DOHH2 (cell line): ENCODE data around the gene CREB3L2.

Experiments
- H3F3A ChIP-seq: fragments of 200-600 bp; sonication (generic), shearing (Covaris generic); 2 replicates; pipeline ENCODE4 v1.6.0; 2016; ENCODE audit warnings: antibody characterized with exemption, mild to moderate bottlenecking; ENCODE audit not compliant: control insufficient read depth, insufficient read depth
- H3K27ac ChIP-seq: fragments of 200-600 bp; sonication (generic); 2 replicates; pipeline ENCODE4 v1.5.1; 2014; ENCODE audit warnings: low read depth, mild to moderate bottlenecking, low read length, moderate library complexity
- H3K27me3 ChIP-seq: fragments of 200-600 bp; sonication (generic); 2 replicates; pipeline ENCODE4 v1.6.1; 2014; ENCODE audit warnings: mild to moderate bottlenecking, low read length, mixed read lengths; ENCODE audit not compliant: control insufficient read depth
- H3K36me3 ChIP-seq: fragments of 200-600 bp; sonication (generic); 2 replicates; pipeline ENCODE4 v1.6.1; 2014; ENCODE audit warnings: mild to moderate bottlenecking, low read length, moderate library complexity, mixed read lengths; ENCODE audit not compliant: control insufficient read depth
- H3K4me1 ChIP-seq: fragments of 200-600 bp; sonication (generic); 2 replicates; pipeline ENCODE4 v1.6.1; 2014; ENCODE audit warnings: mild to moderate bottlenecking, low read length, mixed read lengths; ENCODE audit not compliant: control insufficient read depth
- H3K4me2 ChIP-seq: fragments of 200-600 bp; sonication (generic); 2 replicates; pipeline ENCODE4 v1.6.0; 2014; ENCODE audit warnings: mild to moderate bottlenecking, low read length, moderate library complexity
- H3K4me3 ChIP-seq: fragments of 200-600 bp; sonication (generic); 2 replicates; pipeline ENCODE4 v1.5.1; 2014; ENCODE audit warnings: mild to moderate bottlenecking, low read length, mixed read lengths
- H3K79me2 ChIP-seq: fragments of 200-600 bp; sonication (generic); 2 replicates; pipeline ENCODE4 v1.6.1; 2014; ENCODE audit warnings: mild to moderate bottlenecking, low read length, mixed read lengths; ENCODE audit not compliant: control insufficient read depth
- H3K9me2 ChIP-seq: fragments of 200-600 bp; sonication (generic); replicated peaks from 2 replicates; pipeline ENCODE4 v1.6.1; 2014; ENCODE audit warnings: mild to moderate bottlenecking, low read length, mixed read lengths; ENCODE audit not compliant: control insufficient read depth
- H3K9me3 ChIP-seq: fragments of 200-600 bp; sonication (generic); 2 replicates; pipeline ENCODE4 v1.6.1; 2014; ENCODE audit warnings: antibody characterized with exemption, low read length, mixed read lengths; ENCODE audit not compliant: control insufficient read depth, insufficient read depth
- H4K20me1 ChIP-seq: fragments of 200-600 bp; sonication (generic); 2 replicates; pipeline ENCODE4 v1.6.0; 2014; ENCODE audit warnings: low read depth, mild to moderate bottlenecking, antibody characterized with exemption, low read length, moderate library complexity; ENCODE audit not compliant: control insufficient read depth, insufficient read depth
- EZH2phosphoT487 ChIP-seq: fragments of 200-600 bp; sonication (generic); IDR thresholded peaks from 2 replicates; pipeline ENCODE4 v1.6.1; 2017; ENCODE audit warnings: borderline replicate concordance, mild to moderate bottlenecking, antibody characterized with exemption, low read length, moderate library complexity, mixed read lengths
- TF ChIP-seq, protein P1 (sequence below): fragments of 200-600 bp; sonication (generic); IDR thresholded peaks from one replicate; pipeline ENCODE4 v1.5.1; 2014; ENCODE audit warnings: antibody characterized with exemption, mild to moderate bottlenecking, low read depth, low read length; ENCODE audit not compliant: poor library complexity, severe bottlenecking

CREB3L2 gene

DNA sequence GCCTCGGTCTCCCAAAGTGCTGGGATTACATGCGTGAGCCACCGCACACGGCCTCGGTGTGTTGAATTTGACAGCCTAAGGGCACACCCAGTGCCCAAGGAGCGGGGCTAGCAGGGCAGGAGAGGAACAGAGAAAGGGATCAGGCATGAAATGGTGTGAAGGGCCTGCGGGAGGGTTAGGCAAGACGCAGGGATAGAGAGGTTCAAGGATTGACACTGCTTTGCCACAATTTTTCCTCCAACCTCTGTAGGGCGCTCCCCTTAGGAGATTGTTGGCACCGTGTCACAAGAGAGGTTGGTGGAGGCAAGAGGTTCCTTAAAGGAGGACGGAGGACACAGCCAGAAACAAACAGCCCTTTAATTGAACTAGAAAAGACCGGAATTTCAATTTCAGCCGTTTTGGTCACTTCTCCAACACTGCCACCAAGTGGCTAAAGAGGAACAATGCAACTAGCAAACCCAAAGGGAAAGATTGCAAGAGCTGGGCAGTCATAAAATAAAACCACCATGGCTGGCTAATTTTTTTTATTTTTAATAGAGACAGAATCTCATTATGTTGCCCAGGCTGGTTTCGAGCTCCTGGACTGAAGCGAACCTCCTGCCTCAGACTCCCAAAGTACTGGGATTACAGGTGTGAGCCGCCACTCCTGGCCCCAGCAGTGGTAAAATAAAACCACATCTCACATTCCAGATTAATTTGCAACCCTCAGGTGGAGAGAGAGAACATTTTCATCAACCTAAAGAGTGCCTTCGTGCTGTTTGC lies 6.9 kb upstream of the CREB3L2 start:
- H3K79me2 ChIP-seq = no peaks in the 10 kb centered on the region
- no peaks in the 10 kb centered on the region for H3K9me3 ChIP-seq
- no peak overlapping the region for H3K4me2 ChIP-seq
- no peaks in the 10 kb centered on the region; the same call in 1 of the 2 replicates for H3K27me3 ChIP-seq
- H3K4me3 ChIP-seq = no peak overlapping the region
- no peaks in the 10 kb centered on the region for H4K20me1 ChIP-seq
- H3K36me3 ChIP-seq = no peaks in the 10 kb centered on the region
- no peak for TF ChIP-seq EZH2phosphoT487
- TF ChIP-seq, protein P1, sequence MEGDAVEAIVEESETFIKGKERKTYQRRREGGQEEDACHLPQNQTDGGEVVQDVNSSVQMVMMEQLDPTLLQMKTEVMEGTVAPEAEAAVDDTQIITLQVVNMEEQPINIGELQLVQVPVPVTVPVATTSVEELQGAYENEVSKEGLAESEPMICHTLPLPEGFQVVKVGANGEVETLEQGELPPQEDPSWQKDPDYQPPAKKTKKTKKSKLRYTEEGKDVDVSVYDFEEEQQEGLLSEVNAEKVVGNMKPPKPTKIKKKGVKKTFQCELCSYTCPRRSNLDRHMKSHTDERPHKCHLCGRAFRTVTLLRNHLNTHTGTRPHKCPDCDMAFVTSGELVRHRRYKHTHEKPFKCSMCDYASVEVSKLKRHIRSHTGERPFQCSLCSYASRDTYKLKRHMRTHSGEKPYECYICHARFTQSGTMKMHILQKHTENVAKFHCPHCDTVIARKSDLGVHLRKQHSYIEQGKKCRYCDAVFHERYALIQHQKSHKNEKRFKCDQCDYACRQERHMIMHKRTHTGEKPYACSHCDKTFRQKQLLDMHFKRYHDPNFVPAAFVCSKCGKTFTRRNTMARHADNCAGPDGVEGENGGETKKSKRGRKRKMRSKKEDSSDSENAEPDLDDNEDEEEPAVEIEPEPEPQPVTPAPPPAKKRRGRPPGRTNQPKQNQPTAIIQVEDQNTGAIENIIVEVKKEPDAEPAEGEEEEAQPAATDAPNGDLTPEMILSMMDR = peak; percentile 88
- H3K9me2 ChIP-seq = no peaks in the 10 kb centered on the region
- no peaks in the 10 kb centered on the region for H3K4me1 ChIP-seq
- no peak overlapping the region for H3K27ac ChIP-seq
- H3F3A ChIP-seq = no peaks in the 10 kb centered on the region; the same call in 1 of the 2 replicates

DNA sequence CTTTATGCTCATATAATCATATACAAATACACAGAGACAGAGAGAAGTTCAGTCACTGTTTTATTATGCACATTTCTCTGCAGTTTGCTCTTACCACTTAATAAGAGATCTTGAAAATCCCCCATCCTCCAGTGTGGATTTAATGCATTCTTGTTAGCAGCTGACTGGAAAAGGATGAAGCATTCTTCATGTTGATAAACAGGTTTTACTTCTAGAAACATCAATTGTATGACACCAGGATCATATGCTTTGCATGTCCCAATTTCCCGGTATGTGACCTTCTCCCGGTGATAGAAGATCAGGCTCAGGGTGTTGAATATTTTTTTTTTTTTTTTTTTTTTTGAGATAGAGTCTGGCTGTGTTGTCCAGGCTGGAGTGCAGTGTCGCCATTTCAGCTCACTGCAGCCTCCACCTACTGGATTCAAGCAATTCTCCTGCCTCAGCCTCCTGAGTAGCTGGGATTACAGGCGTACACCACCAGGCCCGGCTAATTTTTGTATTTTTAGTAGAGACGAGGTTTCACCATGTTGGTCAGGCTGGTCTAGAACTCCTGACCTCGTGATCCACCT lies 6.2 kb upstream of the CREB3L2 start:
- Histone ChIP-seq H3K4me1 (no peaks in the 10 kb centered on the region), H3K27me3 (no peaks in the 10 kb centered on the region; the same call in 1 of the 2 replicates), H3F3A (no peaks in the 10 kb centered on the region; the same call in 1 of the 2 replicates), H3K4me3 (no peak overlapping the region), H3K79me2 (no peaks in the 10 kb centered on the region), H4K20me1 (no peaks in the 10 kb centered on the region), H3K4me2 (no peak overlapping the region), H3K36me3 (no peaks in the 10 kb centered on the region), H3K27ac (no peak overlapping the region), H3K9me2 (no peaks in the 10 kb centered on the region), H3K9me3 (no peaks in the 10 kb centered on the region)
- TF ChIP-seq, protein P1 = no peak
- no peak for TF ChIP-seq EZH2phosphoT487

DNA sequence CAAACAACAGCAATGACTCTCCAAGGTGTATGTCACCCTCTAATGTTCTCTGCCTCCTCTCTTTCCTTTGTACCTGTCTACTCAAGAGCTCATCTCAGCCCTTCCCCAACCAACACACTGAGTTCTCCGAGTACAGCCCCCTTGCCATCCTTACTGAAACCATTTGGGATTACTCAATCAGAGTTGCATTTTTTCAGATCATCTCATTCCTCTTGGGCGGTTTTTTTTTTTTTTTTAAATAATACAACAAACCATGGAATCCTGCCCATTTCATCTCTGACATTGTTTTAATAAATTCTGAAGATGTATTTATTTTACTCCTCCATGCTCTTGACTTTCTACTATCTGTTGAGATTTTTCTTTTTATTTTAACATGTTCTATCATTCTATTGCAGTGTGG lies 4.2 kb upstream of the CREB3L2 start:
- Histone ChIP-seq H3K9me2 (no peaks in the 10 kb centered on the region), H4K20me1 (no peaks in the 10 kb centered on the region), H3K79me2 (no peaks in the 10 kb centered on the region), H3K27ac (no peak overlapping the region), H3K4me1 (0 out of 2 replicates have a peak, but pooled peaks cover 4% of the 10 kb centered on the region), H3K4me2 (no peak overlapping the region), H3K27me3 (peaks cover 2% of the 10 kb centered on the region; the same call in 1 of the 2 replicates), H3K4me3 (no peak overlapping the region), H3K36me3 (no peaks in the 10 kb centered on the region), H3K9me3 (peaks cover 9% of the 10 kb centered on the region; the same call in 1 of the 2 replicates), H3F3A (no peaks in the 10 kb centered on the region)
- TF ChIP-seq EZH2phosphoT487 = no peak
- TF ChIP-seq, protein P1 = no peak
